PC-9 (cell line): ENCODE data around the gene UBALD2. TPM values are rescaled to one million over a fixed set of nuclear protein-coding genes. Genes with fewer than 3 reads are reported as not detected.

Source experiments
- BruUV-seq: library from RNA; stranded (reverse); fragments of 400-500 nt; replicated peaks from 2 replicates; lab custom pipeline; 2021; lab: Mats Ljungman, UMichigan
- CTCF ChIA-PET: fragments of 300-600 bp; sonication (Branson Sonifier 250); formaldehyde crosslinking; loops from one replicate; lab custom pipeline; 2022; ENCODE audit warnings: antibody characterized with exemption; lab: Charles Lee
- POLR2A ChIA-PET: fragments of 300-600 bp; sonication (Branson Sonifier 250); formaldehyde crosslinking; loops from one replicate; lab custom pipeline; 2022; ENCODE audit warnings: antibody characterized with exemption; ENCODE audit not compliant: unreplicated experiment; lab: Charles Lee
- DNase-seq, 2 experiments: peaks; one replicate each; pipeline versions ENCODE4 v3.0.0 to v3.0.0-alpha.2; 2015 to 2022; ENCODE audit warnings: mixed read lengths in 1 of 2
- H2AFZ ChIP-seq: fragments of 200-600 bp; sonication (generic); 2 replicates; pipeline ENCODE4 v1.8.1; 2017; ENCODE audit warnings: antibody characterized with exemption
- H3F3A ChIP-seq: fragments of 200-600 bp; sonication (generic); 2 replicates; pipeline ENCODE4 v1.8.1; 2017; ENCODE audit warnings: antibody characterized with exemption, mild to moderate bottlenecking, low read depth; ENCODE audit not compliant: insufficient read depth
- H3K27ac ChIP-seq: fragments of 200-600 bp; sonication (generic); 2 replicates; pipeline ENCODE4 v1.6.1; 2016; ENCODE audit warnings: mixed run types
- H3K27me3 ChIP-seq: fragments of 200-600 bp; sonication (generic); 2 replicates; pipeline ENCODE4 v1.6.1; 2016; ENCODE audit warnings: low read depth, mixed run types; ENCODE audit not compliant: insufficient read depth
- H3K36me3 ChIP-seq: fragments of 200-600 bp; sonication (generic); 2 replicates; pipeline ENCODE4 v1.6.1; 2016; ENCODE audit warnings: low read depth, mixed run types
- H3K4me1 ChIP-seq: fragments of 200-600 bp; sonication (generic); replicated peaks from 2 replicates; pipeline ENCODE4 v1.6.1; 2016; ENCODE audit warnings: mixed run types; ENCODE audit not compliant: insufficient read depth
- H3K4me2 ChIP-seq: fragments of 200-600 bp; sonication (generic); 2 replicates; pipeline ENCODE4 v1.6.1; 2017; ENCODE audit warnings: mixed run types
- H3K4me3 ChIP-seq: fragments of 200-600 bp; sonication (generic); 2 replicates; pipeline ENCODE4 v1.6.1; 2016; ENCODE audit warnings: mixed run types
- H3K79me2 ChIP-seq: fragments of 200-600 bp; sonication (generic); 2 replicates; pipeline ENCODE4 v1.6.1; 2017; ENCODE audit warnings: low read depth, mixed run types
- H3K9me2 ChIP-seq: fragments of 200-600 bp; sonication (generic); 2 replicates; pipeline ENCODE4 v1.8.1; 2017; ENCODE audit warnings: mild to moderate bottlenecking; ENCODE audit not compliant: insufficient read depth
- H3K9me3 ChIP-seq: fragments of 200-600 bp; sonication (generic); 2 replicates; pipeline ENCODE4 v1.8.1; 2016; ENCODE audit warnings: low read depth; ENCODE audit not compliant: insufficient read depth
- H4K20me1 ChIP-seq: fragments of 200-600 bp; sonication (generic); 2 replicates; pipeline ENCODE4 v1.8.1; 2017; ENCODE audit not compliant: insufficient read depth
- EZH2 ChIP-seq: fragments of 200-600 bp; sonication (generic); IDR thresholded peaks from 2 replicates; pipeline ENCODE4 v1.8.0; 2017; ENCODE audit warnings: antibody characterized with exemption, low read depth
- intact Hi-C: fragments of 100-400 bp; cut with micrococcal nuclease; formaldehyde crosslinking; loops from one replicate; pipeline ENCODE4 v1.10.0; 2022; ENCODE audit not compliant: unreplicated experiment
- total RNA-seq: library from RNA; stranded (reverse); gene quantifications from 2 replicates; pipeline ENCODE4 v1.2.3, GENCODE V29; 2021
- TF ChIP-seq, protein P1 (sequence below): fragments of 200-600 bp; sonication (generic); conservative IDR thresholded peaks from 2 replicates; pipeline ENCODE4 v1.6.1; 2017; ENCODE audit warnings: mixed run types, antibody characterized with exemption, mild to moderate bottlenecking, moderate library complexity

Gene UBALD2
- total RNA-seq, 1 experiment from 2014 or later = 134 TPM

DNA sequence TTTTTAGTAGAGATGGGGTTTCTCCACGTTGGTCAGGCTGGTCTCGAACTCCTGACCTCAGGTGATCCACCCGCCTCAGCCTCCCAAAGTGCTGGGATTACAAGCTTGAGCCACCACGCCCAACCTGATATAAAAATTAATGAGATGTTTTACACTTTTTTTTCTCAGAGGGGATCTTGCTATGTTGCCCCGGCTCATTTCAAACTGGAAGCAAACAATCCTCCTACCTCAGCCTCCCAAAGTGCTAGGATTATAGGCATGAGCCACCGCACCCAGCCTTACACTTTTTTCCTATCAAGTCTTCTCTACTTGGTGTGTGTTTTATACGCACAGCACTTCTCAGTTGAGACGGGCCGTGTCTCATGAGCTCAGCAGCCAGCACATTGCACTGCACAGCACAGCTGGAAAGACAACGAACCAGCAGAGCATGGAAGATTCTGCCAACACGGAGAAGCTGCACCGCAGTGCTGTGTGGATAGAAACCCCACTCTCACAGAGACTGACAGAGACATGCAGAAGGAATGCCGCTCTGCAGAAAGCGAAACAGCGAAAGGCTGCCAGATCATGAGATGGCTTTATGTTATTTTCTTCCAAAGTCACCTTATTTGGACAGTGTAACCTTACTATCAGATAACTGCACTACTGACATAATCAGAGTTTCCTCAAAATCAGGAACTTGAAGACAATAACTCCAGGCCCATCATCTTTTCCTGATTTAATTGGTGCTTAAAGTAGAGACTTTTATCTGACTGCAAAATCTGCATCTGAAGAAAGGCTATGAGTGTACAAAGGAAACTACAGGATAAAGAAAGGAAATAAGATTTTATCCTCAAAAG is 49.5 kb downstream of the UBALD2 start:
- intact Hi-C loops = no loop called here
- BruUV-seq = no TSS peak

DNA sequence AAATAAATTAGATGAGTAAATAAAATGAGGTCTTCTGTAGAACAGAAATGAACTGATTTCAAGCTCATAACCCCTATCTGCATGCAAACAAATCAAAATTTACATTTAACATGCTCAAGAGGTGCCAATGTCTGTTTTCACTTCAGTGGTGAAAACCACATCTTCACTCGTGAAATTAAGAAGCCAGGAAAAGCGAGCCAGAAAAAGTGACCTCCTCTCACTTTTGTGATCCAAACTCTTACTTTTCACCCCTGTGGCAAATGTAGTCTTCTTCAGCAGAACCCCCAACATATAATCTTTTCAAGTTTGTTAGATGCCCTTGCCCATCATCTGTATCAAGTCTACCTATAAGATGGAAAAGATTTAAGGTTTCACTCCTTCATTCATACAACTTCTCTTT is 52.4 kb downstream of the UBALD2 start:
- POLR2A ChIA-PET = no interaction called here
- CTCF ChIA-PET = interaction anchor here (0.7 kb wide), 1 partner anchor 142 kb away, joined by 3 read pairs; no protein-coding TSS in a partner anchor
- H3K4me1 ChIP-seq = no peaks in the 10 kb centered on the region
- no peak for TF ChIP-seq EZH2
- TF ChIP-seq, protein P1, sequence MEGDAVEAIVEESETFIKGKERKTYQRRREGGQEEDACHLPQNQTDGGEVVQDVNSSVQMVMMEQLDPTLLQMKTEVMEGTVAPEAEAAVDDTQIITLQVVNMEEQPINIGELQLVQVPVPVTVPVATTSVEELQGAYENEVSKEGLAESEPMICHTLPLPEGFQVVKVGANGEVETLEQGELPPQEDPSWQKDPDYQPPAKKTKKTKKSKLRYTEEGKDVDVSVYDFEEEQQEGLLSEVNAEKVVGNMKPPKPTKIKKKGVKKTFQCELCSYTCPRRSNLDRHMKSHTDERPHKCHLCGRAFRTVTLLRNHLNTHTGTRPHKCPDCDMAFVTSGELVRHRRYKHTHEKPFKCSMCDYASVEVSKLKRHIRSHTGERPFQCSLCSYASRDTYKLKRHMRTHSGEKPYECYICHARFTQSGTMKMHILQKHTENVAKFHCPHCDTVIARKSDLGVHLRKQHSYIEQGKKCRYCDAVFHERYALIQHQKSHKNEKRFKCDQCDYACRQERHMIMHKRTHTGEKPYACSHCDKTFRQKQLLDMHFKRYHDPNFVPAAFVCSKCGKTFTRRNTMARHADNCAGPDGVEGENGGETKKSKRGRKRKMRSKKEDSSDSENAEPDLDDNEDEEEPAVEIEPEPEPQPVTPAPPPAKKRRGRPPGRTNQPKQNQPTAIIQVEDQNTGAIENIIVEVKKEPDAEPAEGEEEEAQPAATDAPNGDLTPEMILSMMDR = no peak
- no peak overlapping the region for H3K27ac ChIP-seq
- no peaks in the 10 kb centered on the region for H3F3A ChIP-seq
- no peak overlapping the region for H2AFZ ChIP-seq
- H3K36me3 ChIP-seq = no peaks in the 10 kb centered on the region
- no TSS peak for BruUV-seq
- H3K27me3 ChIP-seq = no peaks in the 10 kb centered on the region
- no peak overlapping the region for H3K4me3 ChIP-seq
- H3K79me2 ChIP-seq = no peaks in the 10 kb centered on the region
- intact Hi-C loops = no loop called here
- H3K9me2 ChIP-seq = no peaks in the 10 kb centered on the region
- H4K20me1 ChIP-seq = no peaks in the 10 kb centered on the region
- DNase-seq = no peak
- H3K9me3 ChIP-seq = no peaks in the 10 kb centered on the region
- no peak overlapping the region for H3K4me2 ChIP-seq

More for the DNA sequence above, 49.5 kb downstream of the UBALD2 start:
- POLR2A ChIA-PET = no interaction called here
- Histone ChIP-seq H3K27me3 (no peaks in the 10 kb centered on the region), H3K4me2 (no peak overlapping the region), H3K9me2 (no peaks in the 10 kb centered on the region), H3K9me3 (no peaks in the 10 kb centered on the region), H3K4me1 (no peaks in the 10 kb centered on the region), H3K79me2 (no peaks in the 10 kb centered on the region), H3K4me3 (no peak overlapping the region), H3K27ac (no peak overlapping the region), H4K20me1 (no peaks in the 10 kb centered on the region), H3F3A (no peaks in the 10 kb centered on the region), H2AFZ (no peak overlapping the region), H3K36me3 (no peaks in the 10 kb centered on the region)
- DNase-seq = no peak
- no peak for TF ChIP-seq EZH2
- TF ChIP-seq, protein P1 = no peak
- CTCF ChIA-PET = interaction anchor here (0.6 to 0.7 kb wide), 2 partner anchors 57 to 83 kb away, joined by 6 to 7 read pairs; no protein-coding TSS in a partner anchor

DNA sequence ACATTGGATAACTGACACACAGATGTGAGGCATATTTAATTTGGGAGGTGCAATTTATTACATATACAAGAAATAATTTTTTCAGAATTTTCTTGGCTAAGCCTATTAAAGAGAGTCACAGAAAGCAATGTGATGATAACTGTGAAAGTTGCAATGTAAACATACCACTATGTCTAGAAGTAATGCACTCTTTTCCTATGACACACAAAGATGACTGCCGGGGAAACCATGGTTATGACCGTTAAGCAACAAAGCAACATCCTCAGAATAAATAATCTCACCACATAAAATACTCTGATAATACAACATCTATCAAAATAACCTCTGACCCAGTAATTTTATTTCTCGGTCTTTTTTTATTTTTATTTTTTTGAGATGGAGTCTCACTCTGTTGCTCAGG is 53.4 kb downstream of the UBALD2 start:
- no peaks in the 10 kb centered on the region for H3F3A ChIP-seq
- no peak for DNase-seq
- no peak for TF ChIP-seq EZH2
- TF ChIP-seq, protein P1 = no peak
- POLR2A ChIA-PET = no interaction called here
- no peaks in the 10 kb centered on the region for H4K20me1 ChIP-seq
- no peaks in the 10 kb centered on the region for H3K79me2 ChIP-seq
- intact Hi-C loops = no loop called here
- CTCF ChIA-PET = no interaction called here
- H2AFZ ChIP-seq = no peak overlapping the region
- no peak overlapping the region for H3K27ac ChIP-seq
- no peaks in the 10 kb centered on the region for H3K27me3 ChIP-seq
- no TSS peak for BruUV-seq
- no peaks in the 10 kb centered on the region for H3K36me3 ChIP-seq
- H3K4me2 ChIP-seq = no peak overlapping the region
- H3K4me1 ChIP-seq = no peaks in the 10 kb centered on the region
- no peaks in the 10 kb centered on the region for H3K9me3 ChIP-seq
- H3K9me2 ChIP-seq = no peaks in the 10 kb centered on the region
- H3K4me3 ChIP-seq = no peak overlapping the region

Other genes starting within 250 kb of the UBALD2 start
- 60.8 and 77.8 TPM in 2 replicates for gene EVPL, start 238.0 kb upstream of the UBALD2 start, total RNA-seq
- 69.7 and 91.7 TPM in 2 replicates for gene SRP68, start 192.8 kb upstream of the UBALD2 start, total RNA-seq
- gene GALR2, start 190.6 kb upstream of the UBALD2 start, total RNA-seq = 2.8 and 3.0 TPM in 2 replicates
- not detected in 2 replicates for gene ZACN, start 186.2 kb upstream of the UBALD2 start, total RNA-seq
- gene EXOC7, start 161.6 kb upstream of the UBALD2 start, total RNA-seq = 118 and 131 TPM in 2 replicates
- gene FOXJ1, start 124.1 kb upstream of the UBALD2 start, total RNA-seq = 12.5 and 23.7 TPM in 2 replicates
- gene RNF157, start 24.9 kb upstream of the UBALD2 start, total RNA-seq = 5.7 and 7.2 TPM in 2 replicates
- gene QRICH2, start 42.9 kb downstream of the UBALD2 start, total RNA-seq = 2.7 and 3.3 TPM in 2 replicates
- gene PRPSAP1, start 88.6 kb downstream of the UBALD2 start, total RNA-seq = 63.3 and 73.0 TPM in 2 replicates
- 5.5 and 9.3 TPM in 2 replicates for gene SPHK1, start 119.3 kb downstream of the UBALD2 start, total RNA-seq
- gene UBE2O, start 187.8 kb downstream of the UBALD2 start, total RNA-seq = 27.4 and 28.0 TPM in 2 replicates
- gene AANAT, start 202.3 kb downstream of the UBALD2 start, total RNA-seq = 0.65 TPM in 1 of 2 replicates, not detected in the other
- 39.6 and 51.6 TPM in 2 replicates for gene RHBDF2, start 236.1 kb downstream of the UBALD2 start, total RNA-seq